Measurements from ENCODE around the gene HES6.

DNA sequence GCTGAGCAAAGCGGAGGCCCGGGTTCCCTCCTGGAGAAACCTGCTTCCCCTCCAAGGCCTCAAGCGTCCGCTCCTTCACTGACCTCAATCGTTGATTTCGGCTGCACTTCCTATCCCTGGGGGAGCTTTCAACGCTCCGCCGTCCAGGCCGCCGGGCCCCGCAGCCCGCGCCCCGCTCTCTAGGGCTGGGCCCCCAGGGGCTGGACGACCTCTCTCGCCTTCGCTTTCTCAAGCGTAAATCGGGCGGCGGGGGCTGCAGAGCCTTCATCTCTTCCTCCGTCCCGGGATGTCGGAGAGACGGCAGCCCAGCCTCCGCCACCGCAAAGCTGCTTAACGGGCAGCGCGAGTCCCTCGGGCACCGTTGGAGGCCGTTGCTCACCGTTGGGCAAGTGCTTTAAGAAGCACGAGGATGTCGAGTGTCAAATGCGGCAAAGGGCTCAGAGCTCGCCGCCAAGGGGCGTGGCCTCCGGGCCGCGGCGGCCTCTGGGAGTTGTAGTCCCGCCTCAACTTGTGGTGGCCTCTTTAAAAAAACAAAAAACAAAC lies 8.5 kb downstream of the HES6 start:
- TF ChIP-seq CTCF (conservative IDR thresholded peaks at IDR 0.05) = no peak
- no peak for TF ChIP-seq EZH2 (IDR thresholded peaks at IDR 0.05; ENCODE audit: low read depth)
